Stimulated activated CD8-positive, alpha-beta memory T cell treated with anti-CD3 and anti-CD28 coated beads, Interleukin-12 subunit alpha, Interleukin-12 subunit beta, amount 100 ng/mL, for 1 hour (primary cell): ENCODE results near the gene ARG2.
A peak's percentile ranks its signal among the peaks of the same experiment; 100 is the strongest.

Experiments used
- DNase-seq: peaks from one replicate; pipeline ENCODE4 v3.0.0-alpha.2; 2020; ENCODE audit warnings: low read depth

Gene ARG2

DNA sequence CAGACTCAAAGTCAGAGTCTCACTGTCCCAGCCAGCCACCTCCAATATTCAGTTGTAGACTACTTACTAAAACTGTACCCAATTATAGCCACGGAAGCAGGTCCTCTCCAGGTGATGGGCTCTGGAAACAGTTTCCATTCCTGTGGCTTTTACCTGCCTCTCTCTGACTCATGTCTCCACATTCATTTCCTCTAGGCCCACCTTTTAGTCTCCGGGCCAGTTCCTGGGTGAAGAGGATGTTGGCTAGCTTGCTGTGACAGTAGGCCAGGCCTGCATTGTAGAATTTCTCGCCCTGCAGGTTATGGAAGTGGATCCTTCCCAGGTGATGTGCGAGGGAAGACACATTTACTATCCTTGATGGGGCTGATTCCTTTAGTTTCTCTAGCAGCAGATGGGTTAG is 70.3 kb downstream of the ARG2 start:
- DNase-seq, result no peak

GRCh38 chr14:67694791-67695393 is 75.2 kb downstream of the ARG2 start:
- DNase-seq, result peak; percentile 45

DNA sequence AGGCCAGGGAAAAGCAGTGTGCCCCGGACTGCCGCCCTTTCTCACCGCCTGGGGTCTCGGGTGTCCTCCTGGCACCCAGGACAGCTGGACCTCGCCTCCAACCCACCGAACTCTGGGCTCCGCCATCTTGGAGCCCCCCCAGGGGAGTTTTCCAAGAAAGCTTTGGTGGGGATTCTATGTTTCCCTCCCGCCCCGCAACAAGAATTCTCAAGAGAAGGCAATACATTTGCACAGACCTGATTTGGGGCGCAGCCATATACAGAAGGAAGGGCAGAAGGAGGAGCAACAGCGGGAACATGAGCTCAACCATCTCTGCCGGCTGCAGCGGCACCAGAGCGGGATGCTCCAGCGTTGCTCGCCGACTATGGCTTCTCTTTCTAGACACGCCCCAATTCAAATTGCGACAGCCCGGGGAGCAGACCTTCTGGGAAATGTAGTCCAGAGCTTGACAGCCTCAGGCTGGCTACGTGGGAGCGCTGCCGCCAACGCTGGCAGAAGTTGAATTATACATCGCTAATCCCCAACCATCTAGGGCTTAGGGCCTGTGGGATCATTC is 75.8 kb downstream of the ARG2 start, which contains the start of gene RDH11:
Gene RDH11 (minus strand): TSS at position 371 of the 556 bp plus-strand sequence. CDS start 61 bp downstream, at position 310.
- peak; percentile 64 for DNase-seq

DNA sequence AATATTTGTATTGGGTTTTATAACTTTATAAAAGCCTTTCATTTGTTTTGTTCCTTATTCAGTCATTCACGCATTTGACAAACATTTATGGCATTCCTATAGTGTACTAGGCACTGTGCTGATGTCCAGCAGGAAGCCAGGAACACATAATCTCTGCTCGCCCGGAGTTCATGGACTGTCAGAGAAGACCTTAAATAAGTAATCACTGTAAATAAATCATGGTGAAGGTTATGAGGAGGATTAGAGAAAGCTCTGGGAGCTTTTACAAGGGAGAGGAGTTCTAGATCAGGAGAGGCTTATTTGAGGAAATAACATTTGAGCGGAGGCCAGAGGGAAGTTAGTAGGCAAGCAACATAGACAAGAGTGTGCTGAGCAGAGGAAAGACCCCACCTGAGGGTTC is 77.3 kb downstream of the ARG2 start:
- no peak for DNase-seq

DNA sequence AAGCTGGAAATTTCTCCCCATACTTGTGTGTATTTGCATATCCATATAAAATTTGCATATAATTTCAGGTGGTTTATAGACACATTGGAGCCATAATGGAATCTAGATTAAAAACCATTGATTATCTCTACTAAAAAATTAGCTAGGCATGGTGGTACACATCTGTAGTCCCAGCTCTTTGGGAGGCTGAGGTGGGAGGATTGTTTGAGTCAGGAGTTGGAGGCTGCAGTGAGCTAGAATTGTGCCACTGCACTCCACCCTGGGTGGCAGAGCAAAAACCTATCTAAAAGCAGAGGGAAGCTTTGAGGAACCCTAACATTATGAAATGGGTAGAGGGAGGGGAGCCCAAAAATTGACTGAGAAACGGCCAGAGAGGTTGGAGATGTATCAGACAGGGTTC is 78.5 kb downstream of the ARG2 start:
- DNase-seq, result no peak
